ENCODE data around the gene ENOSF1.

The ENOSF1 gene

DNA sequence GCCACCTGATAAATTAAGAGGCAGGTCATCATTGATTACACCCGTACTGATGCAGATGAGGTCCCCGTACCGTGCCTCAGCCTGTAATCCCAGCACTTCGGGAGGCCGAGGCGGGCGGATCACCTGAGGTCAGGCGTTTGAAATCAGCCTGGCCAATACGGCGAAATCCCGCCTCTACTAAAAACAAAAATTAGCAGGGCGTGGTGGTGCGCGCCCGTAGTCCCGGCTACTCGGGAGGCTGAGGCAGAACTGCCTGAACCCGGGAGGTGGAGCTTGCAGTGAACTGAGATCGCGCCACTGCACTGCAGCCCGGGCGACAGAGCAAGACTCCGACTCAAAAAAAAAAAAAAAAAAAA lies 683 bp upstream of the ENOSF1 start:
- H3K36me3 Mint-ChIP-seq = peaks cover 10% of the 10 kb centered on the region
- H3K9me3 Mint-ChIP-seq (ENCODE audit: low read depth) = no peaks in the 10 kb centered on the region
- peak overlapping the region; percentile 58 for H3K4me3 Mint-ChIP-seq
- no peak overlapping the region for H3K27ac Mint-ChIP-seq
- no peaks in the 10 kb centered on the region for H3K27me3 Mint-ChIP-seq
- H3K4me1 Mint-ChIP-seq (ENCODE audit: low read depth) = peaks cover 49% of the 10 kb centered on the region

DNA sequence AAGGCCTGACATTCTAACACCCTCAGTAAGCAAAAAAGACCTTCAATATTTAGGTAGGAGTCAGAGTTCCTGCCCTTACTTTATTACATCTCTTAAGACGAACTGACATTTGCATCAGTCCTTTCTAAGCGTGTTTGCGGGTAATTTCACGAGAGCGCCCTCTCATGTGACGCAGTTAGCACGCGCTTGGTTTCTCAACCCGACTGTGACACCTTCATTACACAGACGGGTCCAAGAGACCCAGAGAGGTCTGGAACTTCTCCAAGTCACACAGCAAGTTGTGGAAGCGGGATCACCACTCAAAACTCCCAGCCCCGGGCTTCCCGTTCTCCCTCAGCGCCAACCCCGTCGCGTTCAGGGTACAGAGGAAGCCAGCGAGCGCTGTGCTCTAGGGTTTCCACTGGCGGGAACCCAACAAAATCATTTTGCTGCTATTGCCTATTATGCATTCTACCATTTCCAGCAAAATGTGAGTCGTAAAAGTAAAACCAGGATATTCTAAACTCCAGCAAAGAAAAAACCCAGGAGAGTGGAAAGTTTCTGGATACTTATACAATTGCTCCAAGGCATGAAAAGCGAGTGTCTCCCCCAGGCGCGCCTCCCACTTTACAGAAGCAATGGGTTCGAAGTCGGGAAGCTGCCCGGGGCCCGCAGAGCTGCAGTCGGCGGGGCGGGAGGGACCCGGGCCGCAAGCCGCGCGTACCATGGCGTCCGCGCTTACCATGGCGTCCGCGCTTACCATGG lies 601 bp downstream of the ENOSF1 start:
- Mint-ChIP-seq H3K27ac (peak overlapping the region; percentile 97), H3K36me3 (peaks cover 10% of the 10 kb centered on the region), H3K9me3 (ENCODE audit: low read depth) (no peaks in the 10 kb centered on the region), H3K27me3 (no peaks in the 10 kb centered on the region), H3K4me3 (peak overlapping the region; percentile 95), H3K4me1 (ENCODE audit: low read depth) (peaks cover 47% of the 10 kb centered on the region)

GRCh38 chr18:711310-711656 lies 1.1 kb downstream of the ENOSF1 start:
- Mint-ChIP-seq H3K9me3 (ENCODE audit: low read depth) (no peaks in the 10 kb centered on the region), H3K4me3 (peak overlapping the region; percentile 95), H3K27ac (peak overlapping the region; percentile 97), H3K4me1 (ENCODE audit: low read depth) (peaks cover 46% of the 10 kb centered on the region), H3K27me3 (no peaks in the 10 kb centered on the region), H3K36me3 (peaks cover 12% of the 10 kb centered on the region)

GRCh38 chr18:710418-711300 lies 1.8 kb downstream of the ENOSF1 start:
- peaks cover 40% of the 10 kb centered on the region for H3K4me1 Mint-ChIP-seq (ENCODE audit: low read depth)
- H3K27me3 Mint-ChIP-seq = no peaks in the 10 kb centered on the region
- peak overlapping the region; percentile 97 for H3K27ac Mint-ChIP-seq
- H3K9me3 Mint-ChIP-seq (ENCODE audit: low read depth) = no peaks in the 10 kb centered on the region
- peaks cover 15% of the 10 kb centered on the region for H3K36me3 Mint-ChIP-seq
- H3K4me3 Mint-ChIP-seq = peak overlapping the region; percentile 95

- Mint-ChIP-seq H3K27ac (no peak overlapping the region), H3K4me3 (peak overlapping the region; percentile 95), H3K9me3 (ENCODE audit: low read depth) (no peaks in the 10 kb centered on the region), H3K4me1 (ENCODE audit: low read depth) (peaks cover 35% of the 10 kb centered on the region), H3K27me3 (no peaks in the 10 kb centered on the region), H3K36me3 (peaks cover 17% of the 10 kb centered on the region)
Observed at GRCh38 chr18:709771-710170, 2.7 kb downstream of the ENOSF1 start.

- Mint-ChIP-seq H3K27ac (no peak overlapping the region), H3K4me1 (ENCODE audit: low read depth) (peaks cover 43% of the 10 kb centered on the region), H3K36me3 (peaks cover 18% of the 10 kb centered on the region), H3K4me3 (no peak overlapping the region), H3K27me3 (no peaks in the 10 kb centered on the region), H3K9me3 (ENCODE audit: low read depth) (no peaks in the 10 kb centered on the region)
Observed at GRCh38 chr18:708096-708495, 4.3 kb downstream of the ENOSF1 start.

- Mint-ChIP-seq H3K27ac (no peak overlapping the region), H3K27me3 (no peaks in the 10 kb centered on the region), H3K4me1 (ENCODE audit: low read depth) (peaks cover 44% of the 10 kb centered on the region), H3K9me3 (ENCODE audit: low read depth) (no peaks in the 10 kb centered on the region), H3K4me3 (no peak overlapping the region), H3K36me3 (peaks cover 21% of the 10 kb centered on the region)
Observed at GRCh38 chr18:706405-706804, 6.0 kb downstream of the ENOSF1 start.

DNA sequence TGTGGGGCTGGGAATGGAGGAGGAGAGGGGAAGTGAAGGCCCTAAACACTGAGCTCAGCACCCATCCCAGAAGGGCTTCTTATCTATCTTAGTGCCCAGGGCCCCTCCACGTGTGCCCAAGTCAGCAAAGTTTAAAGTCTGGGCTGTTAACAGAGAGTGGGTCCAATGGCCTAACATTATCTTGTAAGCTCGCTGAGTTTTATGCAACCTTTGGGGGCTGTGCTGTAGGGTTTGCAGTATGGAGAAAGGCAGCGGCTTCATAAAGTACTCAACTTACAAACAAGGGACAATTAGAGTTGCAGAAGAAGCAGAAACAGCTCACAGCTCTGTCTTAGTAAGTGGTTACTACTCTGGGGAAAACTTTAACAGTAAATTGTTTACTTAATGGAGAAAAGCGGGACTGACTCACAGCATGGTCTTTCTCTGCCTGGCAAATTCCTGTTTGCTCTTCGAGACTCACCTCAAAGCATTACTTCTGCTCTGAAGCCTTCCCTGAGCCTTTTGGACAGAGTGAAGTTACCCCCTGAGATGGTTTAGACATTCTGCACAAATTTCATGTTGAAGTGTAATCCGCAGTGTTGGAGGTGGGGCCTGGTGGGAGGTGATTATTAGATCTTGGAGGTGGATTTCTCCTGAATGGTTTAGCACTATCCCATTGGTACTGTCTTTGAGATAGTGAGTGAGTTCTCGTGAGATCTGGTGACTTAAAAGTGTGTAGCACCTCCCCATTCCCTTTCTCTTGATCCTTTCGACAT lies 9.0 kb downstream of the ENOSF1 start:
- Mint-ChIP-seq H3K27me3 (no peaks in the 10 kb centered on the region), H3K36me3 (peaks cover 12% of the 10 kb centered on the region), H3K4me3 (peak overlapping the region; percentile 4), H3K9me3 (ENCODE audit: low read depth) (no peaks in the 10 kb centered on the region), H3K27ac (peak overlapping the region; percentile 82), H3K4me1 (ENCODE audit: low read depth) (peaks cover 21% of the 10 kb centered on the region)

DNA sequence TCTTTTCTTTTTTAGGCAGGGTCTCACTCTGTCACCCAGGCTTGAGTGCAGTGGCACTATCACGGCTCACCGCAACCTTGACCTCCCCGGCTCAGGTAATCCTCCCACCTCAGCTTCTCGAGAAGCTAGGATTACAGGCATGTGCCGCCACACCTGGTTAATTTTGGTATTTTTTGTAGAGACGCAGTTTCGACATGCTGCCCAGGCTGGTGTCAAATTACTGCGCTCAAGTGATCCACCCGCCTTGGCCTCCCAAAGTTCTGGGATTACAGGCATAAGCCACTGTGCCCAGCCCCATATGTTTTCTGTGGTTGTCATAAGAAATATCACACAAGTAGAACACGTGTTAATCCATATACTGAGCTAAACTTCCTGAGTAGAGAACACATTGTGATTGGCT lies 14.6 kb downstream of the ENOSF1 start:
- Mint-ChIP-seq H3K4me3 (no peak overlapping the region), H3K36me3 (peaks cover 1% of the 10 kb centered on the region), H3K27ac (no peak overlapping the region), H3K4me1 (ENCODE audit: low read depth) (peaks cover 8% of the 10 kb centered on the region), H3K9me3 (ENCODE audit: low read depth) (no peaks in the 10 kb centered on the region), H3K27me3 (no peaks in the 10 kb centered on the region)

DNA sequence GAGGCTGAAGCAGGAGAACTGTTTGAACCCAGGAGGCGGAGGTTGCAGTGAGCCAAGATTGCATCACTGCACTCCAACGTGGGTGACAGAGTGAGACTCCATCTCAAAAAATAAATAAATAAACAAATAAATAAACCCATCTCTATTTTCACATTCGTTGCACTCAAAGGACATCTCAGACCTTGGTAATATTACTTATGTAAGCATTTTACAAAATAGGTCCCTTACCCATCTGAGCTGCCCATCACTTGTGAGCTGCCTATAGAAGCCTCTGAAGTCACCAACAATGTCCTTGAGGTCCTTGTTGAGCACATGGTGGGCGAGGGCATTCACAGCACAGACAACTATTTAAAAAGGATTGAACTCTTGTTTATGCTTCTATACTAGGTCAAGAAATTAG lies 15.4 kb downstream of the ENOSF1 start:
- H3K4me1 Mint-ChIP-seq (ENCODE audit: low read depth) = peaks cover 7% of the 10 kb centered on the region
- H3K4me3 Mint-ChIP-seq = no peak overlapping the region
- H3K27ac Mint-ChIP-seq = no peak overlapping the region
- no peaks in the 10 kb centered on the region for H3K36me3 Mint-ChIP-seq
- no peaks in the 10 kb centered on the region for H3K9me3 Mint-ChIP-seq (ENCODE audit: low read depth)
- no peaks in the 10 kb centered on the region for H3K27me3 Mint-ChIP-seq

- peak overlapping the region; percentile 50 for H3K27ac Mint-ChIP-seq
- H3K9me3 Mint-ChIP-seq (ENCODE audit: low read depth) = no peaks in the 10 kb centered on the region
- H3K27me3 Mint-ChIP-seq = no peaks in the 10 kb centered on the region
- H3K4me1 Mint-ChIP-seq (ENCODE audit: low read depth) = peaks cover 5% of the 10 kb centered on the region
- H3K4me3 Mint-ChIP-seq = no peak overlapping the region
- no peaks in the 10 kb centered on the region for H3K36me3 Mint-ChIP-seq
Observed at GRCh38 chr18:693466-694187, 18.8 kb downstream of the ENOSF1 start.

DNA sequence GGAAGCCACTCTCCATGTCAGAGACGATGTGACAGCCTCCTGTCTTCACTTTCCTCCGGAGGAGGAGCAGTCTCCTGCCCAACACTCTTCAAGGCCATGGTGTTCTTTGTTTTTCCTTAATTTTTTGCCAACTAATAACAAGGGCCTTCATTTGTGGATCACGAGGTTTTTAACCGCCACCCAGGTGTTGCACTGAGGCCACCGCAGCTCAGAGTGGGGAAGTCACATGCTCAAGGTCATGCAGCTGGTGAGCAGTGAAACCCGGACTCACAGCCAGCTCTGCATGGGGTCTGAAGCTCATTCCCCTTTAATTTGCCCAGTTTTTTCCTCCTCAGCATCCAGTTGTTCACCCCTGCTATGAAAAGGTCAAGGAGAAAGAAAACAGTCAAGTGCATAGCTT lies 19.6 kb downstream of the ENOSF1 start:
- no peaks in the 10 kb centered on the region for H3K9me3 Mint-ChIP-seq (ENCODE audit: low read depth)
- H3K27ac Mint-ChIP-seq = peak overlapping the region; percentile 50
- peaks cover 5% of the 10 kb centered on the region for H3K4me1 Mint-ChIP-seq (ENCODE audit: low read depth)
- H3K36me3 Mint-ChIP-seq = no peaks in the 10 kb centered on the region
- no peaks in the 10 kb centered on the region for H3K27me3 Mint-ChIP-seq
- H3K4me3 Mint-ChIP-seq = no peak overlapping the region

DNA sequence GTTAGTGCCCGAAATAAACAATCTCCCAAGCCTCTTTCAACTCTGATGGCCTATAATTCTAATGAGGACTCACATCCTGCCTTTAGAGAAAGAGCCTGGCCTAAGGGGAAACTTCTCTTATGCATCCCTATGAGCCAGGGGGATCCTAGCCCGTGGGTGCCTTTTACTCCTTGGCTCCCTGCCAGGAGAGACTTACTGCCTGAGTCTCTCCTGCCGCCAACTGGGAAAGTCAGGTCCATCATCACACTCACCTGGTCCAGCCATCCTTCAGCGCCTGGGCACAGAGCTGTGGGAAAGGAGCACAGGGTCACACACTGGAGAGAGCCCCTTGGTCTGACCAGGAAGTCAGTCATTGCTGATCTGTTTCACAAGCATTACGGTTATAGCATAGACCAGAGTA lies 24.1 kb downstream of the ENOSF1 start:
- no peaks in the 10 kb centered on the region for H3K9me3 Mint-ChIP-seq (ENCODE audit: low read depth)

DNA sequence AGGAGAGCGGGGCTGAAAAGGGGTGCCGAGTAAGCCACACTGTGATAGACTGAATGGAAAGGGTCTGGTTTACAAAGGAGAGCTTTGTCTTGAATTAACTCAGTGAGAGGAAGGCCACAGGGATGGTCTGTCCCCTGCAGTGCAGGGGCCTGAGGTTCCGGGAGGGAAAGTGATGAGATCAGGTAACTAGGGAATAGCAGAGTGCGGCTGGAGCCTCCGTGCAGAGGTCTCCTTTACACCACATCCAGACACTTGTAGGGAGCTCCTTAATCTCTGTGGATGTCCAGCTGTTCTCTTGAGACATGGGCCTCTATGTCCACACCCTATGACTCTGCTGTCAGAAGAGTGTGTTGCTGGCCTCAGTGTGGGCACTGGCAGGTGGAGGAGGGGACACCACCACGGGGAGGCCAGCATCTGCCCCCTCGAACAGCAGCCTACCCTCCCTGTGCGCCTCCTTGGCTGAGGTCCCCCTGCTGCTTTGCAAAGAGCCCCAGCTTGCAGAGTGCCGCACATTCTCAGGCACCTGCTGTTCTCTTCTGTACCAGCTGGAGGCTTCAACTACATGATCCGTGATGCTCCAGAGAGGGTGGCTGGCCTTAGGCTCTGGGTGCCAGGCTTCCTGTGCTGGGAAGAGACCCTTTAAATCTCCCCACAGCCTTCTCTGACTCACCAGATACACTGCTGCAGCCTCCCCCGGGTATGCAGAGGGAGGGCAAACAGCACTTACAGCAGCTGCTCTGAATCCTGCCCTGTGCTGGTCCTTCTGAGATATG lies 25.9 kb downstream of the ENOSF1 start:
- H3K4me1 Mint-ChIP-seq (ENCODE audit: low read depth) = peaks cover 14% of the 10 kb centered on the region
- H3K9me3 Mint-ChIP-seq (ENCODE audit: low read depth) = no peaks in the 10 kb centered on the region
- no peak overlapping the region for H3K4me3 Mint-ChIP-seq
- H3K27ac Mint-ChIP-seq = no peak overlapping the region
- H3K36me3 Mint-ChIP-seq = peaks cover 20% of the 10 kb centered on the region
- H3K27me3 Mint-ChIP-seq = no peaks in the 10 kb centered on the region

More for the DNA sequence above, 24.1 kb downstream of the ENOSF1 start:
- no peak overlapping the region for H3K27ac Mint-ChIP-seq
- H3K4me1 Mint-ChIP-seq (ENCODE audit: low read depth) = peaks cover 5% of the 10 kb centered on the region
- H3K4me3 Mint-ChIP-seq = no peak overlapping the region
- peaks cover 9% of the 10 kb centered on the region for H3K36me3 Mint-ChIP-seq
- no peaks in the 10 kb centered on the region for H3K27me3 Mint-ChIP-seq

Measured in activated naive CD8-positive, alpha-beta T cell (primary cell).